HT1080 (cell line): ENCODE data around the gene DRC7. TPM values are rescaled to one million over a fixed set of nuclear protein-coding genes. Genes with fewer than 3 reads are reported as not detected.

ENCODE experiments used
- DNase-seq: peaks from one replicate; pipeline ENCODE4 v3.0.0-alpha.2; 2015; ENCODE audit warnings: low read depth
- total RNA-seq: library from RNA; depleted of rRNA; stranded (reverse); fragments of >200 nt; shearing (Covaris generic); gene quantifications from 2 replicates; pipeline ENCODE4 v1.2.3, GENCODE V29; 2014

DRC7 gene
- total RNA-seq, 1 experiment from 2014 or later = not detected

DNA sequence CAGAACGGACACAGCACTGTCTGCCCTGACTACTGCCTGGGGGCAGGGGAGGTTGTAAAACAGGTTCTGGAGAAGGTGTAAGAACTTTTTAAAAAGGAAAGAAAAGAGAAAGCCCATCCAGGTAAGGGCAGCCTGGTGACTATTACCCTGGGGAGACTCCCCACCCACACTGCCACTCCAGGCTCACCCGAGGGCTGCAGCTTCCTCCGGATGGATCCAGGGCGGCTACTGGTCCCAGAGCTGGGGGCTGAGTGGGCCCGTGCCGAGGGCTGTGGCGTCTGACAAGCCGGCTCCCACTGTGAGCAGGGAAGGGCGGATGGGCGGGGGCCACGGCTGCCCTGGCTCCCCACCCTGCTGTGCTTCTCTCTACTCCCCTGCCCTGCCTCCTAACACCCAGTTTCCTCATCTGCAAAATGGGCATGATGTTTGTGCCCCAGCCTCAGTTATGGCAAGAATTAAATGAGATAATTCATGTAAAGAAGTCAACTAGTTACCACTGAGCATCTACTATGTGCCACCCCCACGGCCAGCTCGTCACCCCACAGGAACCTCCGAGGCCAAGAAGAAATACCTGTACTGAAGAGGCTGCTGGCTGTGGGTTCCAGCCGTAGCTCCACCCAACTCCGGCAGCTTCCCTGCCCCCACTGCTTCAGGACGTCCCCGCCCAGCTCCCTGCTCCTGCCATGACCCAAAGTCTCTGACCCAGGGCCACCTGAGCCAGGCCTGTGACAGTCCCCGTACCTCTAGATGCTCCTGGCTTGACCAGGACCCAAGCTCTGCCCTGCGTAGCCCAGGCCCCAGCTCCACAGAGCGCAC is 65.1 kb downstream of the DRC7 start:
- DNase-seq = no peak

- DNase-seq = no peak
Observed at GRCh38 chr16:57760357-57761160, 66.0 kb downstream of the DRC7 start.

DNA sequence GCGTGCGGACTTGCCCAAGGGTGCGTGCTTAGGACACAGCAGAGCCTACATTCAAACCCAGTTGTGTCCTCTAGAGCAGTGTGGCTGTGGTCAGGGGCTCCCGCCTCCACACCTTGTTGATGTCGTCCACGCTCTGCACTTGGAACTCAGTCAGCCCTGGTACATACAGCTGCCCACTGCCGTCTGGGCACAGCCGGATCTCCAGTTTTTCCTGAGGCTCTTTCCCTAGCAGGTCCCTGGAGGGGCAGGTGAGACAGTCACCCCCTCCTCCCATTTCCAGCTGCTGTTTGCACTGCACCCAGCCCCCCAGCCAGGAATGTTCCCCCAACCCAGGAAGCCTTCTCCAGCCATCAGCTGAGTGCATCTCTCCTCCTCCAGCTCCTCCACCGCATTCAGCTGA is 66.7 kb downstream of the DRC7 start:
- no peak for DNase-seq

DNA sequence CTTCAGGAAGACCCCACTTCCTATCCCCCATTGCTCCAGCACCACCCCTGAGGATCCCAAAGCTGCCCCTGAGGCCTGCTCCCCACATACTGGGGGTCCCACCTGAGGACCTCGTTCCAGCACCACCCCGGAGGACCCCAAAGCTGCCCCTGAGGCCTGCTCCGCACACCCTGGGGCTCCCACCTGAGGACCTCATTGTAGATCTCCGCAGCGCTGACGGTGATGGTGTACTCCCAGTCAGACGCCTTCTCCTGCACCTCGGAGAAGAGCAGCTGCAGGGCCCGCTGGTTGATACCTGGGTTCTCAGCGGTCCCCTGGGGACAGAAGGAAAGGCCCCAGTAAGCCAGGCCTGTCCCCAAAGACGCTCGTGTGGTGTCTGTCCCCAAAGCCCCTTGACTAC is 67.4 kb downstream of the DRC7 start:
- DNase-seq = no peak

DNA sequence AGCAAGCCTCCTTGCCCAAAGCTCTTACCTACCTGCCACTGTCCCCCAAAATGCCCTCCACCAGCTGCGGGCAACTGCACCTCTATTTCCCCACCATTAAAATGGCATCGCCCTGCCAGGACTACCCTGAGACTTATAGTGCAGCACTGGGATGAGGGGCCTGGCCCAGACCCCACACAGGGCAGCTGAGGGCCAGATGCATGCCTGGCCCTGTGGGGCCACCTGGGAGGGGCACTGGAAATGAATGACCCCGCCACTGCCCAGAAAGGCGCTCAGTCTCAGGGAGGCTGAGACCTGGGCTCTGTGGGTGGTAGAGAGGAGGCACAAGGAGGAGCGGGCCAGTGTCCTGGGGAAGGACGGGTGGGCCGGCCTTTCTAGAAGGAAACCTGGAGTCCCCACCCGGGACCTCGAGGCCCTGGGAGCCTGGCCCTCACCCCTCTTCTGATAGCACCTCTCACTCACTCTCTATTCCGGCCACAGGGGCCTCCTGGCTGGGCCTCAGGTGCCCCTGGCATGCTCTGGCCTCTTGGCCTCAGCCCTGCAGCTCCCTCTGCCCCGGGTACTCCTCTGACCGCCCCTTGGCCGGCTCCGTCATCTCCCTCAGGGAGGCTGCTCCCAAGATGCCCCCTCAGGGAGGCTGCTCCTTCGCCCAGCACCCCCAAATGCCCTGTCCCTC is 67.9 kb downstream of the DRC7 start:
- DNase-seq = no peak

GRCh38 chr16:57763285-57764005 is 68.8 kb downstream of the DRC7 start:
- no peak for DNase-seq

DNA sequence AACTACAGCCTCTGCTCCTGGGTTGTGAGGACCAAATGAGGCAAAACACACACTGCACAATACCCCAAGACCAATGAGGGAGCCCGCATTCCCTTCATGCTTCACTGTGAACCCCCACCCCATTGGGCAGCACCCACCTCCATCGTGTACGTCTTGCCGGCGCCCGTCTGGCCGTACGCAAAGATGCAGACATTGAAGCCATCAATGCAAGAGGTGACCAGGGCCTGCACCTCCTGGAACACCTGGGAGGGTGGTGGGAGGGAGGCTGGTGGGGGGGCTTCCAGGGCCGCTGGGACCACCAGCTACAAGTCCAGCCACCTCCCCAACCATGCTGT is 69.4 kb downstream of the DRC7 start:
- no peak for DNase-seq

GRCh38 chr16:57764341-57765159 is 69.9 kb downstream of the DRC7 start:
- peak; percentile 93 for DNase-seq

GRCh38 chr16:57765160-57765728 is 70.6 kb downstream of the DRC7 start:
- DNase-seq = no peak

DNA sequence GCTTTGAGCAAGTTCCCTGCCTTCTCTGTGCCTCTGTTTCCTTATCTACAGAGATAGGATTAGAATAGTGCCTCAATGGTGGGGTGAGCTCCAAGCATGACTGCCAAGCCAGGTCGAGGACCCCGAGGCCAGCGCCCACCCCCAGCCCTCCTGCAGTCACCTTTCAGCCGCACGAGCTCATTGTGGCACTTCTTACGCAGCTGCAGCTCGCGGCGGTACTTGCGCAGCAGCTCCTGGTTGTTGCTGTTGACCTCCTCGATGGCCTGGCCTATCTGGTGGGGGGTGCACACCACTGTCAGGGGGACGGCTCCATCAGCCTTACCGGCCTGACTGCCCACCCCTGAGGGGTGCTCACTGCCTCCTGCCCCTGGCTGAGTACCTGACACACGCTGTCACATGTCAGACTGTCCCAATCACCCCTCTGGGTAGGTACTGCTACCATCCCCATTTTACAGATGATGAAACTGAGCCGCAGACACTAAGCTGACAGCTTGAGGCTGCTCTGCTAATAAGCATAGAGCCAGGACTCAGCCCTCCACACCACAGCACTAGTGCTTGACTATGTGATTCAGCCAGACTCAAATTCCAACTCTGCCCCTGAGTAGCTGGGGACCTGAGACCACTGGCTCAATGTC is 72.2 kb downstream of the DRC7 start:
- no peak for DNase-seq

DNA sequence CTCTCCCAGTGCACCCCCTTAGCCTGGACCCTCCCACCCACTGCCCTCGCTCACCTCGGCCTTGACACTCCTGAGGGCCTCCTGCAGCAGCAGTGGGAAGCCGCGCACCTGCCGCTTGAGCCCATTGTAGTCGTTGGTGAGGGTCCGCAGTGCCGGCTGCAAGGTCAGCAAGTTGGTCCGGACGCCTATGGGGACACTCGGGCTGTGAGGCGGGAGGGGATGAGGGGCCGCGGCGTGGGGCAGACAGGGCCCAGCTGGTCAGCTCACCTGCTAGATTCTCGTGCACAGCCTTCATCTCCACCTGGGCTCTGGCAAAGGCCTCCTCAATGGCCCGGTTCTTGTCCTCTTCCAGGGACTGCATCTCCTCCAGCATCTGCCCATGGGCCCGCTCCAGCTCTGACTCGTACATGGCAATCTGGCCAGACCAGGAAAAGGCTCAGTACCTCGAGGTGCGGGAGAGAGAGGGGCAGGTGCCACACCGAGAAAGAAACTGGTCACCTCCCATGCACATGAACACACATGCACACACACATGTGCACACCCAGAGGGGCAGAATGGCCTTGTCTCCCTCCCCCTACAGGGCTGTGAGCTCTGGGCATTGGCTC is 75.0 kb downstream of the DRC7 start:
- DNase-seq = no peak

- DNase-seq = no peak
Observed at GRCh38 chr16:57770361-57770760, 75.8 kb downstream of the DRC7 start.

GRCh38 chr16:57771141-57771785 is 76.7 kb downstream of the DRC7 start:
- DNase-seq = no peak

GRCh38 chr16:57773019-57773418 is 78.4 kb downstream of the DRC7 start:
- no peak for DNase-seq

- DNase-seq = peak; percentile 50
Observed at GRCh38 chr16:57773655-57774295, 79.2 kb downstream of the DRC7 start.

DNA sequence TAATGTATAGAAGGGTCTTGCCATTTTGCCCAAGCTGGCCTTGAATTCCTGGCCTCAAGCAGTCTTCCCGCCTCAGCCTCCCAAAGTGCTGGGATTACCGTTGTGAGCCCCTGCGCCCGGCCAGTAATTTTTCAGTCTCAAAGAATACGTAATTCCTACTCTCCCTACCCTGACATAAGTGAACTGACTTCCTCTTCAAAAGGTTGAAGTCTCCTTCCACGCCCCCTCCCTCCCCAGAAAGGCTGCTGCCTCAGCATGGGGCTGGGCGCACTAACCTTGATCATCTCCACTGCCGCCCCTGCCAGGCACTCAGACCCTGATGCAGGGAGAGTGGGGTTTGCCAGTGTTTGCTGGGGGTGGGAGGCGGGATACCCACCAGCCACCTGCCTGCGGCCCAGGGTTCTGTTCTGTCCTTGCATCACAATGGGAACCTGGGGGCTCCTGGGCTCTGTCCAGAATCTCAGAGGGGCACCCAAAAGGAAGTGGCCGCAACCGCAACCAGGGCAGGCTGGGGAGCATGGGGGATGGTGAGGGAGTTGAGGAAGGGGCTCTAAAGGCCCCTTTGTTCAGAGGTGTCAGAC is 80.2 kb downstream of the DRC7 start:
- DNase-seq = no peak

GRCh38 chr16:57775661-57776469 is 81.3 kb downstream of the DRC7 start:
- no peak for DNase-seq
